Measurements from ENCODE around the gene PRG2. TPM values are rescaled to one million over a fixed set of nuclear protein-coding genes. Genes with fewer than 3 reads are reported as not detected.

The PRG2 gene
- total and polyA plus RNA-seq, 9 of the 15 experiments (the other 6 are each of a cell fraction or from before 2014, with no cell fraction given): 1.8 to 78.0 (median 26.6) TPM

DNA sequence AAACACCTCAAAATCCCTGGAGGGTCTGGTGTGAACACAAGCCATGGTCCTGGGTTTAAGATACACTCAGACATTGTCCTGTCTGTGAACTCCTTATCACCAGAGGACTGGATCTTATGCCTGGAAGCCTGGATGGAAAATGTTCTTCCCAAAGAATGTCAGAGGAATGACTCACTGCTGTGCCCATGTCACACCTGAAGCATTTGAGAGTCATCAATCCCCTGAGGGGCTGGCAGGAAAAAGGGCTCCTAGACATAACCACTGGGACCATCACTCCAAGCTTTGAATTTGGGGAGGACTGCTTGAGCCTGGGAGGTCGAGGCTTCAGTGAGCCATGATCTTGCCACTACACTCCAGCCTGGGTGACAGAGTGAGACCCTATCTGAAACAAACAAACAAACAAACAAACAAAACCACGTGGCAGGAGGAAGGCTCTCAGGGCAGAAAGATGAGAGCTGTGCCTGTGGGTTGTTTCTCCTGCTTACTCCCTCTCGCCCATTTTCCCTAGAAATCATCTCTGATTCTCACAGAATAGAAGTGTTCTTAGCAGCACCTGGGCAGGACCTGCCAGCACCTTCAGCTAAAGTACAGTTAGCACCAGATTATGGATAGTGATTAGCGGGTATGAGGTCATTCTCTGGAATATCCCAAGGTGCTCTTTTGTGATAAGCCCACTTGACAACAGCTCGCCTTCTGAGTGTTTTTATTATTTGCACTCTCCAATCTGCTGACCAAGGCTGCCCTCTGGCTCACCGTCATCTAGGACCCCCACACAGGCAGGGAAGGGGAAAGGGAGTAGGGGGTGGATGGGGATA is 11.9 kb upstream of the PRG2 start (continued):
- TF ChIP-seq EGR1 (conservative IDR thresholded peaks at IDR 0.05) (no peak), SRSF1 (IDR thresholded peaks at IDR 0.05; ENCODE audit: low read depth, low read length) (no peak), ZNF121 (CRISPR knock-in tag; conservative IDR thresholded peaks at IDR 0.05) (no peak), XRCC3 (IDR thresholded peaks at IDR 0.05) (no peak), C11orf30 (IDR thresholded peaks at IDR 0.05; ENCODE audit: low read depth) (no peak), MTA3 (IDR thresholded peaks at IDR 0.05; ENCODE audit: borderline replicate concordance) (no peak), SRSF3 (IDR thresholded peaks at IDR 0.05; ENCODE audit: insufficient read depth, low read length) (no peak), CCAR2 (IDR thresholded peaks at IDR 0.05; ENCODE audit: low read depth, low read length) (no peak), NCOA1 (IDR thresholded peaks at IDR 0.05; ENCODE audit: low read depth) (peak; percentile 30; the same call in 1 of the 2 replicates), ZEB2 (IDR thresholded peaks at IDR 0.05) (peak; percentile 94), OTX1 (CRISPR knock-in tag; IDR thresholded peaks at IDR 0.05) (no peak), ZKSCAN3 (CRISPR knock-in tag; IDR thresholded peaks at IDR 0.05) (no peak), MCM7 (IDR thresholded peaks at IDR 0.05) (no peak), U2AF1 (optimal IDR thresholded peaks at IDR 0.05; ENCODE audit: low read depth, low read length) (no peak), CEBPG (CRISPR knock-in tag; IDR thresholded peaks at IDR 0.05) (no peak), CEBPG (tag; conservative IDR thresholded peaks at IDR 0.05 in 1 of 2, IDR thresholded peaks at IDR 0.05 in 1 of 2) (no peak)
- TF ChIP-seq, protein P1, sequence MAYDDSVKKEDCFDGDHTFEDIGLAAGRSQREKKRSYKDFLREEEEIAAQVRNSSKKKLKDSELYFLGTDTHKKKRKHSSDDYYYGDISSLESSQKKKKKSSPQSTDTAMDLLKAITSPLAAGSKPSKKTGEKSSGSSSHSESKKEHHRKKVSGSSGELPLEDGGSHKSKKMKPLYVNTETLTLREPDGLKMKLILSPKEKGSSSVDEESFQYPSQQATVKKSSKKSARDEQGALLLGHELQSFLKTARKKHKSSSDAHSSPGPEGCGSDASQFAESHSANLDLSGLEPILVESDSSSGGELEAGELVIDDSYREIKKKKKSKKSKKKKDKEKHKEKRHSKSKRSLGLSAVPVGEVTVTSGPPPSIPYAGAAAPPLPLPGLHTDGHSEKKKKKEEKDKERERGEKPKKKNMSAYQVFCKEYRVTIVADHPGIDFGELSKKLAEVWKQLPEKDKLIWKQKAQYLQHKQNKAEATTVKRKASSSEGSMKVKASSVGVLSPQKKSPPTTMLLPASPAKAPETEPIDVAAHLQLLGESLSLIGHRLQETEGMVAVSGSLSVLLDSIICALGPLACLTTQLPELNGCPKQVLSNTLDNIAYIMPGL (CRISPR knock-in tag; IDR thresholded peaks at IDR 0.05): no peak
- TF ChIP-seq, protein P2, sequence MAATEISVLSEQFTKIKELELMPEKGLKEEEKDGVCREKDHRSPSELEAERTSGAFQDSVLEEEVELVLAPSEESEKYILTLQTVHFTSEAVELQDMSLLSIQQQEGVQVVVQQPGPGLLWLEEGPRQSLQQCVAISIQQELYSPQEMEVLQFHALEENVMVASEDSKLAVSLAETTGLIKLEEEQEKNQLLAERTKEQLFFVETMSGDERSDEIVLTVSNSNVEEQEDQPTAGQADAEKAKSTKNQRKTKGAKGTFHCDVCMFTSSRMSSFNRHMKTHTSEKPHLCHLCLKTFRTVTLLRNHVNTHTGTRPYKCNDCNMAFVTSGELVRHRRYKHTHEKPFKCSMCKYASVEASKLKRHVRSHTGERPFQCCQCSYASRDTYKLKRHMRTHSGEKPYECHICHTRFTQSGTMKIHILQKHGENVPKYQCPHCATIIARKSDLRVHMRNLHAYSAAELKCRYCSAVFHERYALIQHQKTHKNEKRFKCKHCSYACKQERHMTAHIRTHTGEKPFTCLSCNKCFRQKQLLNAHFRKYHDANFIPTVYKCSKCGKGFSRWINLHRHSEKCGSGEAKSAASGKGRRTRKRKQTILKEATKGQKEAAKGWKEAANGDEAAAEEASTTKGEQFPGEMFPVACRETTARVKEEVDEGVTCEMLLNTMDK (IDR thresholded peaks at IDR 0.05; ENCODE audit: borderline replicate concordance, insufficient read depth, low read depth, low read length, poor library complexity, severe bottlenecking): no peak
- TF ChIP-seq, protein P3, sequence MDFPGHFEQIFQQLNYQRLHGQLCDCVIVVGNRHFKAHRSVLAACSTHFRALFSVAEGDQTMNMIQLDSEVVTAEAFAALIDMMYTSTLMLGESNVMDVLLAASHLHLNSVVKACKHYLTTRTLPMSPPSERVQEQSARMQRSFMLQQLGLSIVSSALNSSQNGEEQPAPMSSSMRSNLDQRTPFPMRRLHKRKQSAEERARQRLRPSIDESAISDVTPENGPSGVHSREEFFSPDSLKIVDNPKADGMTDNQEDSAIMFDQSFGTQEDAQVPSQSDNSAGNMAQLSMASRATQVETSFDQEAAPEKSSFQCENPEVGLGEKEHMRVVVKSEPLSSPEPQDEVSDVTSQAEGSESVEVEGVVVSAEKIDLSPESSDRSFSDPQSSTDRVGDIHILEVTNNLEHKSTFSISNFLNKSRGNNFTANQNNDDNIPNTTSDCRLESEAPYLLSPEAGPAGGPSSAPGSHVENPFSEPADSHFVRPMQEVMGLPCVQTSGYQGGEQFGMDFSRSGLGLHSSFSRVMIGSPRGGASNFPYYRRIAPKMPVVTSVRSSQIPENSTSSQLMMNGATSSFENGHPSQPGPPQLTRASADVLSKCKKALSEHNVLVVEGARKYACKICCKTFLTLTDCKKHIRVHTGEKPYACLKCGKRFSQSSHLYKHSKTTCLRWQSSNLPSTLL (IDR thresholded peaks at IDR 0.05): no peak
- TF ChIP-seq, protein P4, sequence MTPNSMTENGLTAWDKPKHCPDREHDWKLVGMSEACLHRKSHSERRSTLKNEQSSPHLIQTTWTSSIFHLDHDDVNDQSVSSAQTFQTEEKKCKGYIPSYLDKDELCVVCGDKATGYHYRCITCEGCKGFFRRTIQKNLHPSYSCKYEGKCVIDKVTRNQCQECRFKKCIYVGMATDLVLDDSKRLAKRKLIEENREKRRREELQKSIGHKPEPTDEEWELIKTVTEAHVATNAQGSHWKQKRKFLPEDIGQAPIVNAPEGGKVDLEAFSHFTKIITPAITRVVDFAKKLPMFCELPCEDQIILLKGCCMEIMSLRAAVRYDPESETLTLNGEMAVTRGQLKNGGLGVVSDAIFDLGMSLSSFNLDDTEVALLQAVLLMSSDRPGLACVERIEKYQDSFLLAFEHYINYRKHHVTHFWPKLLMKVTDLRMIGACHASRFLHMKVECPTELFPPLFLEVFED (CRISPR knock-in tag; conservative IDR thresholded peaks at IDR 0.05): no peak
- TF ChIP-seq, protein P5, sequence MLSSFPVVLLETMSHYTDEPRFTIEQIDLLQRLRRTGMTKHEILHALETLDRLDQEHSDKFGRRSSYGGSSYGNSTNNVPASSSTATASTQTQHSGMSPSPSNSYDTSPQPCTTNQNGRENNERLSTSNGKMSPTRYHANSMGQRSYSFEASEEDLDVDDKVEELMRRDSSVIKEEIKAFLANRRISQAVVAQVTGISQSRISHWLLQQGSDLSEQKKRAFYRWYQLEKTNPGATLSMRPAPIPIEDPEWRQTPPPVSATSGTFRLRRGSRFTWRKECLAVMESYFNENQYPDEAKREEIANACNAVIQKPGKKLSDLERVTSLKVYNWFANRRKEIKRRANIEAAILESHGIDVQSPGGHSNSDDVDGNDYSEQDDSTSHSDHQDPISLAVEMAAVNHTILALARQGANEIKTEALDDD (IDR thresholded peaks at IDR 0.05): no peak

All from K562 (cell line).